ENCODE measurements around the gene MCRIP1.

The MCRIP1 gene

GRCh38 chr17:81860756-81861568, 27.9 kb upstream of the MCRIP1 start:
- DNase-seq: peak; percentile 100

GRCh38 chr17:81859906-81860755, 27.0 kb upstream of the MCRIP1 start, which contains the start of gene P4HB:
TSS of gene P4HB (minus strand) at chr17:81860535. CDS start at chr17:81860471, 64 bp downstream.
- no peak for DNase-seq

DNA sequence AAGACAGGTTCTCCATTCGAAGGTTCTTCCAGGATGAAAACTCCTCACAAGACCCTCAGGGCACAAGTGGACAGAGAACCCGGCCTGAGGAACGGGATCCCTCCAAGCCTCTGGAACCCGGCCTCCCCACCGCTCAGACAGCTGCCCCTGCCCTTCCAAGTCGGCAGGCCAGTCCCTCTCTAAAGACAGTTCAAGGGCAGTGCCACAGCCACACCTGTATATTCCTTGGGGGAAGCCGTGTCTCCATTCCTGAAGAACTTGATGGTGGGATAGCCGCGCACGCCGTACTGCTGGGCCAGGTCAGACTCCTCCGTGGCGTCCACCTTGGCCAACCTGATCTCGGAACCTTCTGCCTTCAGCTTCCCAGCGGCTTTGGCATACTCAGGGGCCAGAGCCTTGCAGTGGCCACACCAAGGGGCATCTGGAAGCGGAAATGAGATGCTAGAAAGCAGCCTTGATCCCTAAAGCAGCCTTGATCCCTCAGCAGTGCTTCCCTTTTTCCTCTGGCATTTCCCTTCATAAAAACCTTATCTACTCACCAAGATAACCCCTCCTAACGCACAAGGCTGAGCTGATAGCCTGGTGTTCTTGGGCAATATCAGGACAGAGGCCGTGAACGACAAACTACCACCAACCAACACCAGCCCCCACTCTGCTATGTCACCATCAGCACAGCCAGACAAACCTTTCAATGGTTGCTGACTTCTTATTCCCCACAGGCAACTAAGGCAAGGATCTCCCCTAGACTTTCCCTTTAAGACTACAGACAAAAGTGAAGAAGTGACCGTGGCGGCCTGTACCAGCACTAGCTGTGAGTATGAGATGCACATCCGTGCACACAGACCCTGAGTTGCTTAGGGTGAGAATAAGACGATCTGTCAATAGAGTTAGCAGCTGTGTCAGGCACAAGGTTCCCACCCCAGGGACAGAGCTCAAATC, 26.1 kb upstream of the MCRIP1 start:
- no peak for DNase-seq

DNA sequence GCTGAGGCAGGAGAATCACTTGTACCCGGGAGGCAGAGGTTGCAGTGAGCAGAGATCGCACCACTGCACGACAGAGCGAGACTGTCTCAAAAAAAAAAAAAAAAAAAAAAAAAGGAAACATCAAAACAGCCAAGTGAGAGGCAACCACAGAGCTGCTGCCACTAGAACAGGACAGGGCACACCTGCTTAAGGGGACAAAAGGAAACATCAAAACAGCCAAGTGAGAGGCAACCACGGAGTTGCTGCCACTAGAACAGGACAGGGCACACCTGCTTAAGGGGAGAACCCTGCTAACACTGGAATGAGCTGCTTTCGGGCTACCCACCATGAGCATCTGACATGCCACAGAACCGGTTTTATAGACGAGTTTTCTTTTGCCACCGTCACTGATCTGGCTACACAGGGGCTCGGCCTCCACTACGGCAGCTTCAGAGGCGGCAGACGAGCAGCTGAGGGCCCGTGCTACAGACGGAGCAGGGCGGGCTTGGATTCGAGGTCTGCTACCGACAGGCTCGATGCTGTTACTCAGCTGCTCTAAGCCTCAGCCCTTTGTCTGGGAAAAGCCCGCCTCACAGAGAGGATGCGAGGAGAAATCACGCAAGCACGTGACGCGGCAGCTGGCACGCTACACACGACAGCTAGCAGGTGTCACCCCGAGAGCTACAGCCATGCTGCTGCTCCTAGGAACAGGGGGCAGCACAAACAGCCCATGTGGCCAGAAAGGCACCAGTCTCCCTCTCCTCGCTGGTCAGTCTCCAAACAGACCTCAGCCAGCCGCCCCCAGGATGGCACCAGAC, 25.3 kb upstream of the MCRIP1 start:
- no peak for DNase-seq

DNA sequence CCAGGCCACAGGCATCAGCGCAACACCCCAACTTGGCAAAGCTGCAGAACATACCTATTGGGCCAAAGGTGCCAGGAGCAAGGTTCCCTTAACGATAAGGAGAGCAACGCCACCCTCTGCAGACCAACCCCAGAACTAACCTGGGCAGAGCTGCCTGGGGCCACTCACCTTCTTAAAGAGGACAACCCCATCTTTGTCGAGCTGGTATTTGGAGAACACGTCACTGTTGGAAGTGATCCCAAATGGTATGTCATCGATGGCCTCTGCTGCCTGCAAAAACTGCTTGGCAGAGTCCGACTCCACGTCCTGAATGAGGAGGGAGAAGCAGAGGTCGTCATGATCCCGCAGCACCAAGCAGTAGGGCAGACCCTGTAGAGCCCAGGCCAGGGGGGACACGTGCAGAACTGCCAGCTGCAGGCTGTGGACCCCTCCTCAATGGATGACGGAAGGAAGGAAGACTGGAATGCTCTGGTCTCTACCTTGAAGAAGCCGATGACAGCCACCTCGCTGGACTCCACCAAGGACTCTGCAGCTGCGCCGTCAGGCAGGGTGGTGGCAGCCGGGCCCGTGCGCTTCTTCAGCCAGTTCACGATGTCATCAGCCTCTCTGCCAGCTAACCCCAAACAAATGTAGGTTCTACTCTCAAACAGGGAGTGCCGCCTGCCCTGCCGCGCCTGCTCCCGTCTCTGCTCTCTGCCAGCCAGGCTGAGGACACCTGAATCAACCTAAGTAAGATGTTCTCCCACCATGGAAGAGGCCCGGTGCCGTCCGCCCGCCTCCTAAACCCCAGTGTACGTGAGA, 22.1 kb upstream of the MCRIP1 start:
- no peak for DNase-seq

DNA sequence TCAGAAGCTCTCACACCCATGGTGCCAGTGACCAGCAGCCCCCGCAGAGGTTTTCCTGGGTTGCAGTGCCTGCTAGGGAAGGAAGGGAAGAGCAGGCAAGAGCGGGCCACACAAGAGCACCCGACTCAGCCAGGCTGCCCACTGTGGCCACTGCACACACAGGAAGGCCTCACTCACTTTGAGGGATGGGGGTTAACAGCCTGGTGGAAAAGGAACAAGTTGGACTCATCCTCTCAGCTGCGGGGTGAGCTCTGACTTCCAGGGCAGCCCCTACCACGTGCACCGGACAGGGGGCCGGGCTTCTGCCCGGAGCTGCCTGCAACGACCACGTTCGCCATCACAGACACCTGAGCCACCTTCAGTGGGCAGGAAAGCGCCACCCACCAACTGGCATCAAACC, 19.1 kb upstream of the MCRIP1 start:
- DNase-seq: no peak

DNA sequence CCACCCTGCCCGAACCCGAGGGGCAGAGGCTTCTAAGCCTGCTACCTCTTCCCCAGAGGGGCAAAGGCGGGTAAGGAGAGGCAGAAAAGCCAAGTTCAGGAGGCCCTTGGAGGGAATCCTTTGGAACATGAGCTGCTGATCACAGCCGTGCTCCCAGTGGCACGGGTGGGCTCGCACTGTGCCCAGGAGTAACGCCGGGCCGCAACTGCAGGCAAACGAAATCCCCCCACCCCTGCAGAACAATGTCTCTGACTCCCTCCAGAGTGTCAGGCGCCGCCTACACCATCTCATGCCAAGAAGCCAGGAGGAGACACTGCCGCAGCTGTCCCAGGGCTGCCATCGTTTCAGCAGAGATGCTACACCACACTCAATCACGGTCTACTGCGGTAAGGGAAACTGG, 18.3 kb upstream of the MCRIP1 start:
- no peak for DNase-seq

GRCh38 chr17:81849457-81849856, 16.4 kb upstream of the MCRIP1 start:
- DNase-seq: no peak

DNA sequence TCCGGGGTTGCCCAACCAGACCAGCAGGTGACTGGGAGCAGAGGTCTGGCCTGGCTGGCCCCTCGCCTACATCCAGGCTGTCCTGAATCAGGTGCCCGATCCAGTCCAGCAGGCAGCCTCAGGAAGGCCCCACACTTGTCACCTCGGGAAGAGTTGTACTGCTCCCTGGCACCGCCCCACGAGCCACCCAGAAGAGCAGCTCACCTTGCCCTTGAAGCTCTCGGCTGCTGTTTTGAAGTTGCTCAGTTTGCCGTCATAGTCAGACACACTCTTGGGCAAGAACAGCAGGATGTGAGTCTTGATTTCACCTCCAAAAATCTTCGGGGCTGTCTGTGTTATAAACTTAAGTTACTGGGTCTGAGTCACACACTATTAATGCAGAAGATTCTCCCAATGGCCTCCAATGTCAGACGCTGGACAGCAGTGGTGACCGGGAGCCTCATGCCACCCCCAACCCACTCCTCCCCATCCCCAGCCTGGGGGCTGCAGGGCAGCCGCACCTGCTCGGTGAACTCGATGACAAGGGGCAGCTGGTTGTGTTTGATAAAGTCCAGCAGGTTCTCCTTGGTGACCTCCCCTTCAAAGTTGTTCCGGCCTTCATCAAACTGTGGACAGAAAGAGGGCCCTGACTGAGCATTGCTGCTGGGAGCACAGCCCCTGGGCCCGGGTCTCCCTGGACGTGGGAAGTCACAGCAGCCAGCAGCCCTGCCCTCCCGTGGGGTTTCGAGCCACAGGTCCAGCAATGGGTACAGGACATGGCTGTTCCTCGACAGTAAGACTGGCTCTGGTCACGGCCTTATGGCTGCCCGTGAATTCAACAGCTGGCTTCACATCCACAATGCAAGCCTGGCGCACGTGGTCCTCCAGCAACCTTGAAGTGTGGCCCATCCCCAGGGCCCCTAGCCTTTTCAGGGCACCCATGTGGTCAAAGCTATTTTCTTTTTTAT, 13.9 kb upstream of the MCRIP1 start:
- DNase-seq: no peak

GRCh38 chr17:81845881-81846742, 13.0 kb upstream of the MCRIP1 start:
- DNase-seq: no peak

DNA sequence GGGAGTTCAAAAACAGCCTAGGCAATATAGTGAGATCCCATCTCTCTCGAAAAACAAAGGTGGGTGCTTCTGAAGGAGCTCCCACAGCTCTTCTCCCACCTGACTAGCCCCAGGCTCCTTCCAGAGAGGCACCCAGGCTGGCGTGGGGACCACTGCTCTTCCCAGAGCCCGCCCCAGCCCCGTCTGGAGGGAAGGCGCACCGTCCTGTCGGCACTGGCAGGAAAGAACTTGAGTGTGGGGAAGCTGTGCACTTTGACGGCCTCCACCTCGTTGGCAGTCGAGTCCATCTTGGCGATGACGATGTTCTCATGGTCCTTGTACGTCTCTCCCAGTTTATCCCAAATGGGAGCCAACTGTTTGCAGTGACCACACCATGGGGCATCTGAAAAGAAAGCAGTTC, 12.3 kb upstream of the MCRIP1 start:
- no peak for DNase-seq

GRCh38 chr17:81844887-81845286, 11.8 kb upstream of the MCRIP1 start:
- no peak for DNase-seq

DNA sequence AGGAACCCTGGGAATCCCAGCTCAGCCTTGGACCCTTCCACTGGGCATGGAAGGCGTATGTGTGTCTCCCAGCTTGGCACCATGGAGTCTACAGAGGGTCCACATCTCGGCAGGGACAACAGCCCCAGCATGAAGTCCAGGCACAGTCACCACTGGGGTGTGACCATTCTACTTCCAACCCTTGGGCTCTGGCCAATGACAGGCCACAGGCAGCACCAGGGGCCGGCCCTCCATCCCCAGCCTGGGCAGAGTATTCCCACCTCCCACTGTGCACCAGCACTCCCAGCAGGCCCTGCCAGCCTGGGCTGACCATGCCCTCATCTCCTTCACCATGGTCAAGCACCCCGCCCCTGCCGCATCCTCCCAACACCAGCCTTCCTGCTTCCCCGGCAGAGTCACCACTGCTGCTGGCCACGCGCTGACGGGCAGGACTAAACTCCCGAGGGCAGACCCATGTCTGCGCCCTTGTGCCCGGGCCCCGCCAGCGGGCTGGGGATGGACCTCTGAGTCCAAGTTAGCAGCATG, 11.3 kb upstream of the MCRIP1 start:
- DNase-seq: no peak

GRCh38 chr17:81843713-81844326, 10.7 kb upstream of the MCRIP1 start:
- DNase-seq: no peak

DNA sequence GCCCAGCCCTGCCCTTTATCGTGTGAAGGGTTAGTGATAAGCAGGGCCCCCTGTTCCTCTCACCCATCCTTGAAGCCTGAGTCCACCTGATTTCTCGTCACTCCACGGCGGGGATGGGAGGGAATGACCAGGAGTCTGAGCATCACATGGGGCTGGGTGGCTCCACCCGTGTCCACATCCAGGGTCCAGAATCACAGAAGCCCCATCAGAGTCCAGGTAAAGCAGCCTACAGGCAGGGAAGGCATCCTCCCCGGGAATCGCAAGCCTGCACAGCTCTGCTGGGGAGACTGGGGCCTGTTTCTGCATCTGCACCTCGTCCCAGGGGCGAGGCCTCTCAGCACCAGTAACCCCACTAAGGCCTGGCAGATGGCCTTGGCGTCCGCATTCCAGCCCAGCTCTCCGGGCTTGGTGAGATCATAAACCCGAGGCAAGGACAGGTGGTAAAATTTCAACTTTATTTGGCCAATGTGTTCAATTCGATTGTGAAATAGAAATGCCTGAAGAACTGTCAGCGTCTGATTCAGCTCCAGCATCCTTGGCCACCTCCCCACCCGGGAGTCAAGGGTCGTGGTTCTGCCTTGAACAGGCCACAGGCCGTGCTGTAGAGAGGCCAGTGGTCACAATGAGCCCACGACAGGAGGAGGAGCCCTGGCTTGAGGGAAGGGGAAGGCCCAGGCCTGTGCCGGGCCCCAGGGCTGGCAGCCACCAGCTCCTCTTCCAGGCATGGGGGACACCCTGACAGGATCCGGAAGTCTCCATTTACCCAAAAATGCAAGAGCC, 9.8 kb upstream of the MCRIP1 start:
- no peak for DNase-seq

GRCh38 chr17:81842378-81842724, 9.3 kb upstream of the MCRIP1 start:
- no peak for DNase-seq

DNA sequence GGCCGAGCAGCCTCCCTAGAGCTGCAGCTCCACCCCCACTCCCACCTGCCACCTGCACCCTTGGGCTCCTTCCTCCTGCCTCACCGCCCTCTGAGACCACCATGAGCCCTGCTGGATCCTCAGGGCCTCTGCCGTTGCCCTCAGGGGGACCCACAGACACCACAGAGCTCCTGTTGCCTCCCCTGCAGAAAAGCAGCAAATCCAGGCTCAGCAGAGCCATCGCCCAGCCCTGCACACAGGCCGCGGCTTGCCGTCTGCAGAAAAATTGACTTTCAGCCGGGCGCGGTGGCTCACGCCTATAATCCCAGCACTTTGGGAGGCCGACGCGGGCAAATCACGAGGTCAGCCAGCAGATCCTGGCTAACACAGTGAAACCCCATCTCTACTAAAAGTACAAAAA, 8.8 kb upstream of the MCRIP1 start:
- DNase-seq: no peak
